Ascending aorta (tissue), 2 donors: ENCODE data around the gene GPR137B. TPM values are rescaled to one million over a fixed set of nuclear protein-coding genes. Genes with fewer than 3 reads are reported as not detected.

ENCODE experiments used
- DNase-seq, 2 donors: peaks; one replicate each; pipeline ENCODE4 v3.0.0-alpha.2; 2019; ENCODE audit warnings: low spot score in 2 of 2
- H3K27ac ChIP-seq, 2 donors: fragments of 200-600 bp; sonication (generic); one replicate each; pipeline ENCODE4 v1.5.1; 2016 to 2017; ENCODE audit warnings: mild to moderate bottlenecking in 1 of 2
- H3K27me3 ChIP-seq: fragments of 200-600 bp; sonication (generic); one replicate; pipeline ENCODE4 v1.5.1; 2017
- H3K36me3 ChIP-seq, 2 donors: fragments of 200-600 bp; sonication (generic); one replicate each; pipeline ENCODE4 v1.5.1; 2016
- H3K4me1 ChIP-seq, 2 donors: fragments of 200-600 bp; sonication (generic); one replicate each; pipeline ENCODE4 v1.5.1; 2016 to 2017; ENCODE audit warnings: mild to moderate bottlenecking in 1 of 2
- H3K4me3 ChIP-seq, 2 donors: fragments of 200-600 bp; sonication (generic); one replicate each; pipeline ENCODE4 v1.5.1; 2016 to 2017; ENCODE audit warnings: mild to moderate bottlenecking in 1 of 2
- H3K9me3 ChIP-seq, 2 donors: fragments of 200-600 bp; sonication (generic); one replicate each; pipeline ENCODE4 v1.5.1; 2016
- CTCF ChIP-seq, 3 experiments: fragments of 200-600 bp in 2 of 3; fragments of 450-650 bp in 1 of 3; sonication (generic) in 2 of 3; IDR thresholded peaks; one replicate each; pipeline ENCODE4 v1.5.1; 2016 to 2019; ENCODE audit warnings: antibody characterized with exemption in 3 of 3, mild to moderate bottlenecking in 1 of 3, moderate library complexity in 1 of 3
- intact Hi-C: fragments of 100-400 bp; cut with DNase I; formaldehyde crosslinking; loops from one replicate; pipeline ENCODE4 v1.15.1; 2023
- total RNA-seq: library from RNA; depleted of rRNA; stranded (reverse); fragments of >200 nt; gene quantifications from one replicate; pipeline ENCODE4 v1.1.0, GENCODE V29; 2016

GPR137B gene
- total RNA-seq, 1 donor from 2014 or later, result 22.5 TPM

DNA sequence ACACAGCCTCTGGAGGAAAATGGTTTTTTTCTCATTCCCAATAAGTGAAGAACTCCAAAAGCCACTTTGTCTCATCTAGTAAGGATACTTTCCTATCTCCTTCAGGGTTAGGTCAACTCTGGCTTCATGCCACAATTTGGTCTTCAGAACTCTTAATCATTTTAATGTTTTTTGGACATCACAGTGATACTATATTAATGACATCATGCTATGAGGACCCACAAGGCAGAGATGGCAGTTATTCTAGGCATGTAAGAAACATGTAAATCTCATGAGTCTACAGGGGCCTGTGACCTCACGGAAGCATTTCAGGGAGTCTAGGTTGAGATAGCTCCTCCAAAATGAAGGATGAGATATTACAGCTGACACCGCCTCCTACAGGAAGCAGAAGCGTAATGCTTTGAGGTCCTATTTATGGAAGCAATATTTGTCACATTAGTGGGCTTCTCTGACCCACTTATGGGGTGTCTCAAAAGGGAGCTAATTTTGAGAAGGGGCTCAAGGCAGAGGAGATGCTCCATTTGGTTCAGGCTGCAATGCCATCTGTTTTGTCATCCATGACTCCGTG is 5.0 kb upstream of the GPR137B start:
- no peak overlapping the region for H3K27ac ChIP-seq
- no peaks in the 10 kb centered on the region for H3K9me3 ChIP-seq
- H3K4me1 ChIP-seq, result peaks cover 0 to 4% of the 10 kb centered on the region in 2 donors
- H3K4me3 ChIP-seq, result no peak overlapping the region
- no peaks in the 10 kb centered on the region for H3K36me3 ChIP-seq
- H3K27me3 ChIP-seq, result no peaks in the 10 kb centered on the region
- intact Hi-C loops, result no loop called here
- DNase-seq, result no peak
- TF ChIP-seq CTCF (IDR thresholded peaks at IDR 0.05), result no peak

DNA sequence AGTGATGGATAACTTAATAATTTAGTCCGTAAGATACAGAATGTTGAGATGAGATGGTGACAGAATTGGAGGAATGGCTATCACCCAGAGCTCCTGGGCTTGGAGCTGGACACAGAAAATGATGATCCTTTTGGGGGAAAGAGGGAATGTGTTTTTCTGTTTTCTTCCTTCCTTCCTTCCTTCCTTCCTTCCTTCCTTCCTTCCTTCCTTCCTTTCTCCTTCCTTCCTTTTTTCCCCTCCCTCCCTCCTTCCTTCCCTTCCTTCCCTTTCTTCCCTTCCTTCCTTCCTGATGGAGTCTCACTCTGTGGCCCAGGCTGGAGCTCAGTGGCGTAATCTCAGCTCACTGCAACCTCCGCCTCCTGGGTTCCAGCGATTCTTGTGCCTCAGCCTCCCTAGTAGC is 2.8 kb upstream of the GPR137B start:
- Histone ChIP-seq H3K27me3 (no peaks in the 10 kb centered on the region), H3K9me3 (no peaks in the 10 kb centered on the region), H3K4me3 (no peak overlapping the region), H3K4me1 (peaks cover 0 to 12% of the 10 kb centered on the region in 2 donors), H3K36me3 (no peaks in the 10 kb centered on the region), H3K27ac (no peak overlapping the region)
- no peak for DNase-seq
- intact Hi-C loops, result no loop called here
- no peak for TF ChIP-seq CTCF (IDR thresholded peaks at IDR 0.05)

GRCh38 chr1:236140705-236141446 is 1.5 kb upstream of the GPR137B start:
- no peak overlapping the region for H3K27ac ChIP-seq
- intact Hi-C loops, result no loop called here
- H3K4me1 ChIP-seq, result peaks cover 0 to 12% of the 10 kb centered on the region in 2 donors
- H3K4me3 ChIP-seq, result peak overlapping the region; percentile 93 to 99
- no peak for TF ChIP-seq CTCF (IDR thresholded peaks at IDR 0.05)
- H3K36me3 ChIP-seq, result no peaks in the 10 kb centered on the region
- no peaks in the 10 kb centered on the region for H3K27me3 ChIP-seq
- DNase-seq, result no peak
- no peaks in the 10 kb centered on the region for H3K9me3 ChIP-seq

DNA sequence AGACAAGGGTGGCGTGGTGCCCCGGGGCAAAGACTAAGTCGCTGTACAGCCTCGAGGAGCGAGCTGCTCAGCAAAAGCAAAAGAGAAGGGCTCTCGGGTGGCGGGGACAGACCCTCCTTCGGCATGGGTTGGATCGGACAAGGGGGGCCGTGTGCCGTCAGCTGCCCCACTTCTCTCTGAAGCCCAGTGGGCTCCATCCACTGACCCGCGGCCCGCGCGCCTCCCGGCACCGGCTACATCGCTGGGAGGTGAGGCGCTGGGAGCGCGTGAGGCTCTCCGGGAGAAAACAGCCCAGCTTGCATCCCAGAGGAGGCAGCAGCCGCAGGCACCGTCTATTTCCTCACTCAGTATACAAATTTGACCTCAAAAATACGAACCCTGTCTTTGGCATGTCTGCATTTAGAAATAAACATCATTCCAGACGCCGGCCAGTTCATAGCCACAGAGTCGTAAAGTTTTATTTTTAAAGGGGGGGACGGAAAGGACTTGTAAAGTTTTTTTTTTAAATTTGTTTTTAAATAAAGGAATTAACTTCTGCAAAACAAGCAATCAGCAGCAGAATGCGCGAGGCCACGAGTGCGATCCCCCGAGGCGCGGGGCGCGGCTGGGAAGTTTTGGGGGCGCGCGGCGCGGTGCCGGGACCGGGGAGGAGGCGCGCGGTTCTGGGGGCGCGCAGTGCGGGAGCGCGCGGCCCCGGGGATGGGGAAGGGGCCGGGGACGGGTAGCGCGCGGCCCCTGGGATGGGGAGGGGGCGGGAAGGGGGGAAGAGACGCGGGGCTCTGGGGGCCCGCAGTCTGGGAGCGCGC is 689 bp upstream of the GPR137B start:
- H3K27me3 ChIP-seq, result no peaks in the 10 kb centered on the region
- intact Hi-C loops, result no loop called here
- H3K9me3 ChIP-seq, result no peaks in the 10 kb centered on the region
- DNase-seq, result no peak
- TF ChIP-seq CTCF (IDR thresholded peaks at IDR 0.05), result no peak
- H3K27ac ChIP-seq, result no peak overlapping the region
- H3K4me3 ChIP-seq, result peak overlapping the region; percentile 93 to 99
- no peaks in the 10 kb centered on the region for H3K36me3 ChIP-seq
- H3K4me1 ChIP-seq, result peaks cover 0 to 12% of the 10 kb centered on the region in 2 donors

DNA sequence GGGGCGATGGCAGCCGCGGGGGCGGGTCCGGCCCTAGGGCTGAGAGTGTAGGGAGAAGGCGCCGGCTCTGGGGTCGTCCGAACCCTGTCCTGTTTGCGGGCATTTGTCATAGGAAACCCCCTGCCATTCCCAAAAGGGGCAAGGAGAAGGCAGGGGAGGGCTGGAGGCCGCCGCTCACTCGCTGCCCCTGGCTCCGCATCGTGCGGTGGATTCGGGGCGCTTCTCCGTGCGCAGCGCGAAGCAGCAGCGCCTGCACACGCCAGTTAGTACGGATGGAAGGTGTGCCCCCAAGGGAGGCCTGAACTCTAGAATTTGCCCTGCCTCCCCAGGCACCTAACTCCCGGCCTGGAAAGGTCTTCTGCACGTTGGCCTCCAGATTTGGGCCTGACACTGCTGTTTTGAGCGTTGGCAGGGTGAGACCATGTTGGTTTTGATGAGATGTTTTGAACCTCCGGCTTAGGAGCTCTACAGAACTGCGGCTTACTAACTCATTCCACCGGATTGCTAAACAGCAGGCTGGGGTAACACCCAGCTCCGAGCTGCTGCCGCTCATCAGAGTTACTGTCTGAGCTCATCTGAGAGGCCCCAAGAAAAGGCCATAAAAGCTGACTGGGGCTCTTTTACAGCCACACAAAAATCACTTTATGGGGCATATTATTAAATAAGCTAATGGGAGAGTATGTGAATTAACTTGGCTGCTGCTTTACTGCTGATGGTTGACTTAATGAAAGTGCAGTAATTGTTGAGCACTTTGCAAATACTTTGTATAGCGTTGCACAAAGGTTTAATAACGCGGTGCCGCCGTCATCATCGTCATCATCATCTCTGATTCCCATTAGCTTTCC is 987 bp downstream of the GPR137B start:
- H3K27ac ChIP-seq, result peak overlapping the region in 1 of 2 donors; percentile 36
- H3K4me1 ChIP-seq, result peaks cover 0 to 12% of the 10 kb centered on the region in 2 donors
- H3K4me3 ChIP-seq, result peak overlapping the region; percentile 93 to 99
- H3K36me3 ChIP-seq, result no peaks in the 10 kb centered on the region
- H3K9me3 ChIP-seq, result no peaks in the 10 kb centered on the region
- no peak for TF ChIP-seq CTCF (IDR thresholded peaks at IDR 0.05)
- no peaks in the 10 kb centered on the region for H3K27me3 ChIP-seq
- intact Hi-C loops, result no loop called here
- DNase-seq, result no peak
